ENCODE measurements around the gene NOS2. TPM values are rescaled to one million over a fixed set of nuclear protein-coding genes. Genes with fewer than 3 reads are reported as not detected.
"Not testable (repeated sequence)": the region's sequence is repeated elsewhere in the genome, so short reads cannot be mapped to it uniquely, and the experiment has no call there.

Gene NOS2
- total RNA-seq, 6 donors from 2014 or later: 0.29 to 1.7 (median 0.78) TPM; not detected in 1

DNA sequence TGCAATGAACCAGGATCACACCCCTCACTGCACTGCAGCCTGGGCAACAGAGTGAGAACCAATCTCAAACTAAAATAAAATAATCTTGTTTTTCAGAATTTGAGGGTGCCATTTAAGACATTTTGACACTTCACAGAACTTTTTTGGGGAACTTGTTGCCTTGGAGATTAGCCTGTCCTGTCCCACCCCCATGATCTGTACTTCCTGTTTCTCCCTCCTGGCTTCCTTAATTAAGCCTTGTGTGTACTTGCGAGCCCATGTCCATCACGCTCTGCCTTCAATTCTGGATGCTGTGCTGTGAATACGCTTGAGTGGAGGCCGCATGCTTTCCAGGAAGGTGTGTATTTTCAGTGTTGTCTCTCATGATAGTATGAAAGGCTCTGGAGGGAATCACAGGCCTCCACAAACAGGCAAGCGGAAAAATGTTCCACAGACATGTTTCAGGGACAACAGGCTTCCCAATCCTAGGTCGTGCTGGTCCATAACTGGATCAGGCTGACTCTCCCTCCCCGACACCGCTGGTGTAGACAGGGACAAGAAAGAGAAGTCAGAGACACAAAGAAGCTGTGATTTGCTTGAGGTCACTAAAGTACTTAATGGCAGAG is 56.9 kb downstream of the NOS2 start:
- ATAC-seq (ENCODE audit: low FRiP score in 2 of 2): peak in 1 of 2 donors; percentile 66

DNA sequence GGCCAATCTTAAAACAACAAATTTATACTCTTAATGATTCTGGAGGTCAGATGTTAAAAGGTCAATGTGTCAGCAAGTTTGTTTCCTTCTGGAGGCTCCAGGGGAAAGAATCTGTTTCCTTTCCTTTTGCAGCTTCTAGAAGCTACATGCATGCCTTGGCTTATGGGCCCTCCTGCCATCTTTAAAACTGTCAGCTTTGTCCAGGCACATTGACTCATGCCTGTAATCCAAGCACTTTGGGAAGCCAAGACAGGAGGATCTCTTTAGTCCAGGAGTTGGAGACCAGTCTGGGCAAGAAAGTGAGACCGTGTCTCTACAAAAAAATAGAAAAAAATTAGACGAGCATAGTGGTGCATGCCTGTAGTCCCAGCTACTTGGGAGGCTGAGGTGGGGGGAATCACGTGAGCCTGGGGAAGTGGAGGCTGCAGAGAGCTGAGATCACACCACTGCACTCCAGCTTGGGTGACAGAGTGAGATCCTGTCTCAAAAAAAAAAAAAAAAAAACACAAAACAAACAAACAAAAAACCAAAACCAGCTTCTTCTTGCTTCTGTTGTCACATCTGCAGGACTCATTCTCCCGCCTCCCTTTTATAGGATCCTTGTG is 58.3 kb downstream of the NOS2 start:
- no peak overlapping the region for H3K4me3 ChIP-seq
- DNase-seq: no peak
- no peaks in the 10 kb centered on the region for H3K9me3 ChIP-seq
- H3K27me3 ChIP-seq: no peaks in the 10 kb centered on the region
- TF ChIP-seq, protein P1, sequence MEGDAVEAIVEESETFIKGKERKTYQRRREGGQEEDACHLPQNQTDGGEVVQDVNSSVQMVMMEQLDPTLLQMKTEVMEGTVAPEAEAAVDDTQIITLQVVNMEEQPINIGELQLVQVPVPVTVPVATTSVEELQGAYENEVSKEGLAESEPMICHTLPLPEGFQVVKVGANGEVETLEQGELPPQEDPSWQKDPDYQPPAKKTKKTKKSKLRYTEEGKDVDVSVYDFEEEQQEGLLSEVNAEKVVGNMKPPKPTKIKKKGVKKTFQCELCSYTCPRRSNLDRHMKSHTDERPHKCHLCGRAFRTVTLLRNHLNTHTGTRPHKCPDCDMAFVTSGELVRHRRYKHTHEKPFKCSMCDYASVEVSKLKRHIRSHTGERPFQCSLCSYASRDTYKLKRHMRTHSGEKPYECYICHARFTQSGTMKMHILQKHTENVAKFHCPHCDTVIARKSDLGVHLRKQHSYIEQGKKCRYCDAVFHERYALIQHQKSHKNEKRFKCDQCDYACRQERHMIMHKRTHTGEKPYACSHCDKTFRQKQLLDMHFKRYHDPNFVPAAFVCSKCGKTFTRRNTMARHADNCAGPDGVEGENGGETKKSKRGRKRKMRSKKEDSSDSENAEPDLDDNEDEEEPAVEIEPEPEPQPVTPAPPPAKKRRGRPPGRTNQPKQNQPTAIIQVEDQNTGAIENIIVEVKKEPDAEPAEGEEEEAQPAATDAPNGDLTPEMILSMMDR (IDR thresholded peaks at IDR 0.05): no peak
- no peak for TF ChIP-seq POLR2A (IDR thresholded peaks at IDR 0.05)
- TF ChIP-seq EP300 (IDR thresholded peaks at IDR 0.05): no peak
- TF ChIP-seq POLR2AphosphoS5 (IDR thresholded peaks at IDR 0.05): no peak
- WGBS, 2 donors: 72 to 84% methylated on average over 4 of the region's 4 CpGs
- no peaks in the 10 kb centered on the region for H3K36me3 ChIP-seq
- peaks cover 0 to 2% (median 0%) of the 10 kb centered on the region in 4 donors for H3K4me1 ChIP-seq
- no peak for ATAC-seq (ENCODE audit: low FRiP score in 2 of 2)
- no peak overlapping the region for H3K27ac ChIP-seq

More for the DNA sequence above, 56.9 kb downstream of the NOS2 start:
- no peak overlapping the region for H3K27ac ChIP-seq
- peaks cover 0 to 2% (median 0%) of the 10 kb centered on the region in 4 donors for H3K4me1 ChIP-seq
- H3K36me3 ChIP-seq: no peaks in the 10 kb centered on the region
- no peaks in the 10 kb centered on the region for H3K9me3 ChIP-seq
- H3K27me3 ChIP-seq: no peaks in the 10 kb centered on the region
- no peak for TF ChIP-seq POLR2AphosphoS5 (IDR thresholded peaks at IDR 0.05)
- TF ChIP-seq, protein P1 (IDR thresholded peaks at IDR 0.05): no peak
- TF ChIP-seq POLR2A (IDR thresholded peaks at IDR 0.05): no peak
- TF ChIP-seq EP300 (IDR thresholded peaks at IDR 0.05): no peak
- no peak overlapping the region for H3K4me3 ChIP-seq
- WGBS, 2 donors: 69 to 74% methylated on average over 8 of the region's 8 CpGs
- no peak for DNase-seq

DNA sequence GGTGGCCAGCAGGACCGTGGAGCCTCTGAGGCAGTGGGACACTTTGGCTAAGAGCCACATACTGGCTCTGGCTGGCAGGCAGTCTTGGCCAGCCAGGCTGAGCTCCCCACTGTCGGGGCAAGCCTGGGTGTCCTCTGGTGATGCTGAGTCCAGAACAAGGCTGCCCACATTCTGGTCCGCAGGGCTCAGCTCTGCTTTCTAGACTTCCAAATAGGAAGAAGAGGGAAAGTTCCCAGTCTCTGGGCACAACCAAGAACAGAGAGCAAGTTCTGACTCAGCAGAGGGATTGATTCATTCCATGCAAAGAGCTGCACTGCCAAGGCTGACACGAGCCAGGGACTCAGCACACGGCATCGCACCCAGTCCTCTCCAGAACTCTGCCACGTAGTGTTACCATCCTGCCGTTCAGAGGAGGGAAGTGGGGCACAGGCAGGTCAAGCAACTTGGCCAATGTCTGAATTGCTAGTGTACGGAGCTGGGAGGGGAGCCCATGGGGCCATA is 58.9 kb downstream of the NOS2 start:
- WGBS, 2 donors: 45 to 46% methylated on average over 7 to 9 of the region's 9 CpGs
- Histone ChIP-seq H3K4me3 (no peak overlapping the region), H3K27ac (no peak overlapping the region), H3K27me3 (no peaks in the 10 kb centered on the region), H3K9me3 (no peaks in the 10 kb centered on the region), H3K36me3 (no peaks in the 10 kb centered on the region), H3K4me1 (peaks cover 0 to 2% (median 0%) of the 10 kb centered on the region in 4 donors)
- no peak for TF ChIP-seq EP300 (IDR thresholded peaks at IDR 0.05)
- ATAC-seq (ENCODE audit: low FRiP score in 2 of 2) (peak in 1 of 2 donors; percentile 25), DNase-seq (no peak)

DNA sequence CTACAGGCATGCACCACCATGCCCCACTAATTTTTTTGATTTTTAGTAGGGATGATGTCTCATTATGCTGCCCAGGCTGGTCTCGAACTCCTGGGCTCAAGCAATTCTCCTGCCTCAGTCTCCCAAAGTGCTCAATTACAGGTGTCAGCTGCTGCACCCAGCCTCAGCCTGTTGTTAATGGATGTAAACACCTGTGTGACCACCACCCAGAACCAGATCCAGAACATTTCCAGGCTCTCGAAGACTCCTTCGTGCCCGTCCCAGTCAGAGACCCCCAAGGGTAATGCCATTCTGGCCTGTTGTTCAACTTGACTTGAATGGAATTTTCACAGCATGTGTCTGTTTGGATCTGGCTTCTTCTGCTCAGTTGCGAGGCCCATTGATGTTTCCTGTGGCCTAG is 59.8 kb downstream of the NOS2 start:
- 80% methylated on average over 5 of the region's 5 CpGs for WGBS, 2 donors
- H3K27me3 ChIP-seq; H3K27ac ChIP-seq; H3K4me1 ChIP-seq; H3K9me3 ChIP-seq; ATAC-seq (ENCODE audit: low FRiP score in 2 of 2); H3K36me3 ChIP-seq; DNase-seq; H3K4me3 ChIP-seq: not testable (repeated sequence)

- H3K36me3 ChIP-seq: no peaks in the 10 kb centered on the region
- WGBS, 2 donors: 65 to 70% methylated on average over 3 of the region's 3 CpGs
- ATAC-seq (ENCODE audit: low FRiP score in 2 of 2): no peak
- H3K27me3 ChIP-seq: no peaks in the 10 kb centered on the region
- H3K4me3 ChIP-seq: no peak overlapping the region
- H3K27ac ChIP-seq: no peak overlapping the region
- H3K9me3 ChIP-seq: no peaks in the 10 kb centered on the region
- TF ChIP-seq POLR2AphosphoS5 (IDR thresholded peaks at IDR 0.05) (no peak), POLR2A (IDR thresholded peaks at IDR 0.05) (no peak), EP300 (IDR thresholded peaks at IDR 0.05) (no peak)
- TF ChIP-seq, protein P1 (IDR thresholded peaks at IDR 0.05): no peak
- no peaks in the 10 kb centered on the region for H3K4me1 ChIP-seq
- no peak for DNase-seq
Observed at GRCh38 chr17:27733773-27734172, 66.6 kb downstream of the NOS2 start.

DNA sequence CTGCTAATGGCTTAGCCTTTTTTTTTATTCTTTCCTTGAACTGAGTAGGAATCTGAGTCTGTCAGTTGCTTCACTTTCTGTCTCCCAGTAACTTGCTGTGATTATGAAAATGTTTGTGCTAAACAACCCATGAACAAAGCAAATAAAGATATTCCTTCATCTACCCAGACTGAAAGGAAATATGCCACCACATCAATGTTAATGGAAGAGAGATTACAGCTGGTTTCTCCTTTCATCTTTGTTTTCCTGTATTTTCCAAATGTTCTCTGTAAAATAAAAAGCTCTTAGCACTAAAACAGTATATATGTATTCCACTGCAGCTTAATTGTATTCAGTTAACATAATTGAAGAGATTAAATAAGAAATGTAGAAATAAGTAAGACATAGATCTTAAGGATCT is 67.6 kb downstream of the NOS2 start:
- H3K36me3 ChIP-seq; H3K27me3 ChIP-seq; DNase-seq; H3K4me3 ChIP-seq; H3K9me3 ChIP-seq; H3K27ac ChIP-seq; H3K4me1 ChIP-seq; ATAC-seq (ENCODE audit: low FRiP score in 2 of 2): not testable (repeated sequence)

DNA sequence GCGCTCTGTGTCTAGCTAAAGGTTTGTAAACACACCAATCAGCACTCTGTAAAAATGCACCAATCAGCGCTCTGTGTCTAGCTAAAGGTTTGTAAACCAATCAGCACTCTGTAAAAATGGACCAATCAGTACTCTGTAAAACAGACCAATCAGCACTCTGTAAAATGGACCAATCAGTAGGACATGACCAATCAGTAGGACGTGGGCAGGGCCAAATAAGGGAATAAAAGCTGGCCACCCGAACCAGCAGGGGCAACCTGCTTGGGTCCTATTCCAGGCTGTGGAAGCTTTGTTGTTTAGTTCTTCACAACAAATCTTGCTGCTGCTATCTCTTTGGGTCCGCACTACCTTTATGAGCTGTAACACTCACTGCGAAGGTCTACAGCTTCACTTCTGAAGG is 74.3 kb downstream of the NOS2 start:
- not testable (repeated sequence) for H3K4me3 ChIP-seq; H3K27ac ChIP-seq; DNase-seq; ATAC-seq (ENCODE audit: low FRiP score in 2 of 2); H3K9me3 ChIP-seq; H3K36me3 ChIP-seq; H3K27me3 ChIP-seq; H3K4me1 ChIP-seq
- WGBS, 2 donors: 83 to 90% methylated on average over 6 of the region's 6 CpGs

Data from upper lobe of left lung (tissue), 6 donors.